Endothelial cell of umbilical vein (primary cell): ENCODE measurements around the gene WDR86. TPM values are rescaled to one million over a fixed set of nuclear protein-coding genes. Genes with fewer than 3 reads are reported as not detected.

Experiments
- BruUV-seq: library from RNA; stranded (reverse); fragments of 400-500 nt; replicated peaks from 2 replicates; lab custom pipeline; 2021; lab: Mats Ljungman, UMichigan
- CTCF ChIA-PET: fragments of 300-600, 350-600 bp; sonication (Branson Sonifier 250); formaldehyde crosslinking; loops from one replicate; lab custom pipeline; 2021; ENCODE audit warnings: antibody characterized with exemption, inconsistent platforms; lab: Charles Lee
- POLR2A ChIA-PET: fragments of 300-600, 350-600 bp; sonication (Branson Sonifier 250); formaldehyde crosslinking; loops from one replicate; lab custom pipeline; 2021; ENCODE audit warnings: antibody characterized with exemption, inconsistent platforms; lab: Charles Lee
- DNase-seq: peaks from one replicate; pipeline ENCODE4 v3.0.0-alpha.2; 2011; ENCODE audit warnings: low read depth, low spot score
- FAIRE-seq: peaks from 2 replicates; lab custom pipeline; 2011; peaks lifted over from hg19 to GRCh38; lab: Jason Lieb, UNC
- H2AFZ ChIP-seq: 2 replicates; pipeline ENCODE4 v1.6.0; 2012; ENCODE audit warnings: low read depth, low read length, control low read depth, inconsistent platforms
- H3K27ac ChIP-seq: 2 replicates; pipeline ENCODE4 v1.5.1; 2011; ENCODE audit warnings: low read depth, mild to moderate bottlenecking, control low read depth, low read length, moderate library complexity; ENCODE audit not compliant: insufficient read depth
- H3K27me3 ChIP-seq, 2 experiments: 2 replicates each; pipeline versions ENCODE4 v1.6.0 to v1.6.1; 2011; ENCODE audit warnings: low read length in 2 of 2, mixed read lengths in 1 of 2; ENCODE audit not compliant: control insufficient read depth in 2 of 2, insufficient read depth in 2 of 2
- H3K36me3 ChIP-seq, 2 experiments: 2 replicates in 1 of 2; 3 replicates in 1 of 2; pipeline ENCODE4 v1.5.1; 2011; ENCODE audit warnings: low read length in 2 of 2, mild to moderate bottlenecking in 1 of 2, moderate library complexity in 1 of 2; ENCODE audit not compliant: control insufficient read depth in 2 of 2, insufficient read depth in 2 of 2; ENCODE audit errors: extremely low read depth in 1 of 2
- H3K4me1 ChIP-seq: 3 replicates; pipeline ENCODE4 v1.5.1; 2011; ENCODE audit warnings: mild to moderate bottlenecking, low read length; ENCODE audit not compliant: control insufficient read depth, insufficient read depth; ENCODE audit errors: extremely low read depth
- H3K4me2 ChIP-seq: 2 replicates; pipeline ENCODE4 v1.6.1; 2011; ENCODE audit warnings: low read length, control low read depth, mixed read lengths; ENCODE audit not compliant: insufficient read depth
- H3K4me3 ChIP-seq, 3 experiments: fragments of 200-600 bp in 1 of 3; sonication (generic), shearing (Covaris generic) in 1 of 3; replicated peaks in 1 of 3; 2 replicates each; pipeline ENCODE4 v1.5.1; 2011 to 2016; ENCODE audit warnings: control low read depth in 3 of 3, low read length in 3 of 3, mild to moderate bottlenecking in 2 of 3, inconsistent platforms in 1 of 3, low read depth in 1 of 3, moderate library complexity in 1 of 3; ENCODE audit not compliant: insufficient read depth in 1 of 3
- H3K79me2 ChIP-seq: 2 replicates; pipeline ENCODE4 v1.6.0; 2012; ENCODE audit warnings: low read length, inconsistent platforms; ENCODE audit not compliant: control insufficient read depth, insufficient read depth
- H3K9ac ChIP-seq: replicated peaks from 2 replicates; pipeline ENCODE3; 2011; ENCODE audit warnings: low read length, control low read depth; ENCODE audit not compliant: insufficient read depth; ENCODE audit errors: extremely low read depth
- H3K9me1 ChIP-seq: replicated peaks from 3 replicates; pipeline ENCODE4 v1.6.0; 2011; ENCODE audit warnings: mild to moderate bottlenecking, low read length; ENCODE audit not compliant: control insufficient read depth, insufficient read depth; ENCODE audit errors: extremely low read depth
- H3K9me3 ChIP-seq: replicated peaks from 2 replicates; pipeline ENCODE4 v1.5.1; 2012; ENCODE audit warnings: low read length, inconsistent platforms; ENCODE audit not compliant: control insufficient read depth, insufficient read depth
- H4K20me1 ChIP-seq: replicated peaks from 2 replicates; pipeline ENCODE3; 2011; ENCODE audit warnings: mild to moderate bottlenecking, low read length; ENCODE audit not compliant: control insufficient read depth, insufficient read depth; ENCODE audit errors: extremely low read depth
- EZH2 ChIP-seq: IDR thresholded peaks from 2 replicates; pipeline ENCODE4 v1.6.1; 2012; ENCODE audit warnings: borderline replicate concordance, low read depth, mild to moderate bottlenecking, moderate library complexity, low read length, inconsistent platforms; ENCODE audit not compliant: severe bottlenecking
- FOS ChIP-seq: IDR thresholded peaks from 2 replicates; pipeline ENCODE4 v1.6.1; 2011; ENCODE audit warnings: mild to moderate bottlenecking, low read length, moderate library complexity, borderline replicate concordance; ENCODE audit not compliant: insufficient read depth
- GATA2 ChIP-seq: IDR thresholded peaks from 2 replicates; pipeline ENCODE4 v1.7.0; 2011; ENCODE audit warnings: low read depth, mild to moderate bottlenecking, moderate library complexity, mixed read lengths, low read length; ENCODE audit not compliant: insufficient read length, insufficient read depth
- JUN ChIP-seq: IDR thresholded peaks from 2 replicates; pipeline ENCODE4 v1.6.1; 2011; ENCODE audit warnings: borderline replicate concordance, low read depth; ENCODE audit not compliant: insufficient read length, insufficient read depth
- MYC ChIP-seq: IDR thresholded peaks from one replicate; pipeline ENCODE4 v1.6.1; 2011; ENCODE audit warnings: mild to moderate bottlenecking, low read depth, low read length
- POLR2A ChIP-seq: IDR thresholded peaks from 2 replicates; pipeline ENCODE4 v1.6.1; 2012; ENCODE audit warnings: low read depth, mild to moderate bottlenecking, control low read depth, low read length
- POLR2AphosphoS5 ChIP-seq: IDR thresholded peaks from 2 replicates; pipeline ENCODE4 v1.6.1; 2012; ENCODE audit warnings: low read depth, mild to moderate bottlenecking, control low read depth, low read length, moderate library complexity; ENCODE audit not compliant: insufficient read depth
- dilution Hi-C: fragments of 300-500 bp; cut with MboI; formaldehyde crosslinking; loops from one replicate; pipeline ENCODE4 v1.15.0; 2019; ENCODE audit warnings: low sequenced_read_pairs; ENCODE audit not compliant: extremely low pct_ligation_motif_present
- intact Hi-C: fragments of 100-400 bp; cut with micrococcal nuclease; formaldehyde crosslinking; loops from one replicate; pipeline ENCODE4 v1.10.0; 2022
- polyA plus RNA-seq, 4 experiments: library from polyadenylated mRNA; depleted of rRNA in 3 of 4; stranded (reverse) in 3 of 4; unstranded in 1 of 4; fragments of >200 nt; gene quantifications; 2 replicates each; pipeline versions ENCODE4 v1.2.1 to v1.2.3, GENCODE V29; 2011 to 2012; ENCODE audit warnings: missing spikeins in 1 of 4
- total RNA-seq: library from RNA; stranded (reverse); gene quantifications from 2 replicates; pipeline ENCODE4 v1.2.3, GENCODE V29; 2021
- TF ChIP-seq, protein P1 (sequence below): IDR thresholded peaks from 2 replicates; pipeline ENCODE4 v1.6.1; 2011; ENCODE audit not compliant: insufficient read depth, insufficient read length
- TF ChIP-seq, protein P2 (sequence below), 2 donors: IDR thresholded peaks; 1 replicate in 1 of 2; 2 replicates in 1 of 2; pipeline ENCODE4 v1.5.1; 2011; ENCODE audit warnings: low read length in 2 of 2, mild to moderate bottlenecking in 2 of 2, moderate library complexity in 2 of 2, control low read depth in 1 of 2, inconsistent platforms in 1 of 2, low read depth in 1 of 2; ENCODE audit not compliant: insufficient read depth in 1 of 2; ENCODE audit errors: extremely low read depth in 1 of 2

Gene WDR86
- total and polyA plus RNA-seq, 2 donors (not counting 3 experiments of a cell fraction or from before 2014, with no cell fraction given): not detected

DNA sequence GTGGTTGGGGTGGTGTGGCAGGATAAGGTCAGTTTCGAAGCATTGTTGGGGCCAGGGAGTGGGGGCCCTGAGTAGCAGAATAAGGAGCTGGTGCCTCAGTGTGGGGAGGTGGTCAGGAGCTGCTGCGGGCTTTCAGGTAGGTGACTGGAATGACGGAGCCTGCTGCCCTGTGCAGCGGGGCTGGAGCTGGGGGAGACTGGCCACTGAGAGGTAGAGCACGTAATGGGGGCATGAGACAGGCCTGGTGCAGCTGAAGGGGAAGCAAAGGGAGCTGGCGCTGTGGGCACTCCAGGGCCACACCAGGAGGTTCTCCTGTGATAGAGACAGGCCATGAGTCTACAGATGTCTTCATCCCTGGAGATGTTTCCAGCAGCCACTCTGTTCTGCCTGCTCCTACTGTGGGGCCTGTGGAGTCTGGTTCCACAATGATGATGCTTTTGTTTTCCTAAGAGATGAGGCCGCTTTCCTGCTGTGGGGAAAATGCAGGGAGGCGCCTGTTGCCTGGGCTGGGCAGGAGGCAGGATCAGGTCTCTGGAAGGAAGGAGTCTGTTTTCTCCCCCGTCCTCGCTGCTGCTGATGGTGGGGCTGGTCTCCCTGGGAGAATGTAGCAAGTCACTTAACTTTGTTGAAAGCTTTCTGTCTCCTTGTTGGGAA is 37.1 kb downstream of the WDR86 start:
- BruUV-seq: no TSS peak
- Histone ChIP-seq H3K27ac (no peak overlapping the region), H3K79me2 (no peaks in the 10 kb centered on the region), H4K20me1 (no peaks in the 10 kb centered on the region), H3K9ac (no peak overlapping the region), H3K4me1 (no peaks in the 10 kb centered on the region), H3K4me2 (no peak overlapping the region), H3K9me1 (no peaks in the 10 kb centered on the region), H3K27me3 (no peaks in the 10 kb centered on the region), H3K9me3 (no peaks in the 10 kb centered on the region), H3K36me3 (peaks cover 0 to 23% of the 10 kb centered on the region in 2 experiments), H2AFZ (no peak overlapping the region), H3K4me3 (no peak overlapping the region)
- dilution Hi-C loops: no loop called here
- TF ChIP-seq, protein P1, sequence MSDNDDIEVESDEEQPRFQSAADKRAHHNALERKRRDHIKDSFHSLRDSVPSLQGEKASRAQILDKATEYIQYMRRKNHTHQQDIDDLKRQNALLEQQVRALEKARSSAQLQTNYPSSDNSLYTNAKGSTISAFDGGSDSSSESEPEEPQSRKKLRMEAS: no peak
- TF ChIP-seq GATA2: no peak
- no peak for TF ChIP-seq MYC
- no peak for TF ChIP-seq POLR2AphosphoS5
- ChIA-PET CTCF (interaction anchor here (0.7 to 6.3 kb wide), 3 partner anchors 10 to 387 kb away, joined by 3 to 44 read pairs (median 3); no protein-coding TSS in a partner anchor), POLR2A (no interaction called here)
- intact Hi-C loops: no loop called here
- FAIRE-seq (no peak), DNase-seq (no peak)

DNA sequence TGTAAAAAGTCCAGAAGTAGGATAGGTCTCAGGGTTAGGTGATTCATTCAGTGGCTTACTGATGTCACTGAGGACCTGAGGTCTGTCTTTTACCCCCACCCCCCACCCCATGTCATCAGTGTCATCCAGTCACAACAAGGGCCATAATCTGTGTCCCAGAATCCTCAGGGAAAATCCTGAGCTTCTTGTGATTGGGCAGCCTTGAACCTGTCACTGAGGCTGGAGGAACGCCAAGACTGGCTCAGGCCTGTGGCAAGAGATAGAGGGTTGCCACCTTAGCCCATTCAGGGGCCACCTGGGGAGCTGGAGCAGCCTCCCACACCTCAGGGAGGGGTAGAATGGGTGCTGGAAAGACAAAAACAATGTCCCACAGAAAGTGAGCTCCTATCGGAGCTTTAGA is 38.6 kb downstream of the WDR86 start:
- dilution Hi-C loops: no loop called here
- BruUV-seq: no TSS peak
- Histone ChIP-seq H2AFZ (no peak overlapping the region), H3K9ac (no peak overlapping the region), H3K27me3 (no peaks in the 10 kb centered on the region), H3K4me3 (no peak overlapping the region), H3K36me3 (peaks cover 3 to 21% of the 10 kb centered on the region in 2 experiments), H3K4me1 (no peaks in the 10 kb centered on the region), H3K27ac (no peak overlapping the region), H3K9me3 (no peaks in the 10 kb centered on the region), H3K4me2 (no peak overlapping the region), H4K20me1 (no peaks in the 10 kb centered on the region), H3K79me2 (no peaks in the 10 kb centered on the region), H3K9me1 (no peaks in the 10 kb centered on the region)
- intact Hi-C loops: no loop called here
- POLR2A ChIA-PET: no interaction called here
- DNase-seq (no peak), FAIRE-seq (no peak)
- TF ChIP-seq MYC (no peak), GATA2 (no peak), POLR2A (no peak), EZH2 (no peak), JUN (no peak), FOS (no peak)
- TF ChIP-seq, protein P2, sequence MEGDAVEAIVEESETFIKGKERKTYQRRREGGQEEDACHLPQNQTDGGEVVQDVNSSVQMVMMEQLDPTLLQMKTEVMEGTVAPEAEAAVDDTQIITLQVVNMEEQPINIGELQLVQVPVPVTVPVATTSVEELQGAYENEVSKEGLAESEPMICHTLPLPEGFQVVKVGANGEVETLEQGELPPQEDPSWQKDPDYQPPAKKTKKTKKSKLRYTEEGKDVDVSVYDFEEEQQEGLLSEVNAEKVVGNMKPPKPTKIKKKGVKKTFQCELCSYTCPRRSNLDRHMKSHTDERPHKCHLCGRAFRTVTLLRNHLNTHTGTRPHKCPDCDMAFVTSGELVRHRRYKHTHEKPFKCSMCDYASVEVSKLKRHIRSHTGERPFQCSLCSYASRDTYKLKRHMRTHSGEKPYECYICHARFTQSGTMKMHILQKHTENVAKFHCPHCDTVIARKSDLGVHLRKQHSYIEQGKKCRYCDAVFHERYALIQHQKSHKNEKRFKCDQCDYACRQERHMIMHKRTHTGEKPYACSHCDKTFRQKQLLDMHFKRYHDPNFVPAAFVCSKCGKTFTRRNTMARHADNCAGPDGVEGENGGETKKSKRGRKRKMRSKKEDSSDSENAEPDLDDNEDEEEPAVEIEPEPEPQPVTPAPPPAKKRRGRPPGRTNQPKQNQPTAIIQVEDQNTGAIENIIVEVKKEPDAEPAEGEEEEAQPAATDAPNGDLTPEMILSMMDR (IDR thresholded peaks at IDR 0.05; ENCODE audit: extremely low read depth in 1 of 2, insufficient read depth in 1 of 2, low read depth in 1 of 2, low read length in 2 of 2): no peak
- TF ChIP-seq, protein P1: no peak
- CTCF ChIA-PET: interaction anchor here (0.7 to 6.3 kb wide), 4 partner anchors 17 to 387 kb away, joined by 3 to 44 read pairs (median 4); no protein-coding TSS in a partner anchor
